C4-2B (cell line): ENCODE data around the gene RPL11.

Experiments used
- H3K27ac ChIP-seq: fragments of 450-650 bp; 2 replicates; pipeline ENCODE4 v1.5.1; 2017
- CTCF ChIP-seq: fragments of 450-650 bp; conservative IDR thresholded peaks from 2 replicates; pipeline ENCODE4 v1.5.1; 2017; ENCODE audit warnings: mild to moderate bottlenecking
- ZFX ChIP-seq: fragments of 450-650 bp; IDR thresholded peaks from 2 replicates; pipeline ENCODE4 v1.6.1; 2017

Gene RPL11

GRCh38 chr1:23692308-23692871 is 784 bp downstream of the RPL11 start:
- TF ChIP-seq ZFX = no peak
- TF ChIP-seq CTCF = no peak
- peak overlapping the region; percentile 92 for H3K27ac ChIP-seq

GRCh38 chr1:23693599-23693998 is 2.0 kb downstream of the RPL11 start:
- no peak overlapping the region; the same call in 1 of the 2 replicates for H3K27ac ChIP-seq

GRCh38 chr1:23694371-23694770 is 2.8 kb downstream of the RPL11 start:
- H3K27ac ChIP-seq = no peak overlapping the region
- TF ChIP-seq ZFX (no peak), CTCF (no peak)

More at GRCh38 chr1:23693599-23693998, 2.0 kb downstream of the RPL11 start:
- TF ChIP-seq CTCF (no peak), ZFX (no peak)

DNA sequence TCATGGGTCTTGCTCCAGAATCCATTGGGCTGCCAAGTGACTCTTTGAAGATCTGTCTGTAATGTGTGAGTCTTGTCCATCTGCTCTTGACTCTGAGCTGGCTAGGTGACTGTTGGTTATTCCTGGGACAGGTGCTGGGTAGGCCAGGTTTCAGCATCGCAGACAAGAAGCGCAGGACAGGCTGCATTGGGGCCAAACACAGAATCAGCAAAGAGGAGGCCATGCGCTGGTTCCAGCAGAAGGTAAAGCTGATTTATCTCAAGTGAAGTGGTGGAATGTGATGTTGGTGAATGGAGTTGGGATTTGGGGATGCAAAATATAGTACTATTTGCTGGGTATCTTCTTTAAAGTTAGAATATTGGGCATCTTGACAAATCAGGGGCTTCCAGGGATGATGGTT is 4.1 kb downstream of the RPL11 start:
- TF ChIP-seq CTCF = no peak
- no peak for TF ChIP-seq ZFX
- H3K27ac ChIP-seq = no peak overlapping the region

DNA sequence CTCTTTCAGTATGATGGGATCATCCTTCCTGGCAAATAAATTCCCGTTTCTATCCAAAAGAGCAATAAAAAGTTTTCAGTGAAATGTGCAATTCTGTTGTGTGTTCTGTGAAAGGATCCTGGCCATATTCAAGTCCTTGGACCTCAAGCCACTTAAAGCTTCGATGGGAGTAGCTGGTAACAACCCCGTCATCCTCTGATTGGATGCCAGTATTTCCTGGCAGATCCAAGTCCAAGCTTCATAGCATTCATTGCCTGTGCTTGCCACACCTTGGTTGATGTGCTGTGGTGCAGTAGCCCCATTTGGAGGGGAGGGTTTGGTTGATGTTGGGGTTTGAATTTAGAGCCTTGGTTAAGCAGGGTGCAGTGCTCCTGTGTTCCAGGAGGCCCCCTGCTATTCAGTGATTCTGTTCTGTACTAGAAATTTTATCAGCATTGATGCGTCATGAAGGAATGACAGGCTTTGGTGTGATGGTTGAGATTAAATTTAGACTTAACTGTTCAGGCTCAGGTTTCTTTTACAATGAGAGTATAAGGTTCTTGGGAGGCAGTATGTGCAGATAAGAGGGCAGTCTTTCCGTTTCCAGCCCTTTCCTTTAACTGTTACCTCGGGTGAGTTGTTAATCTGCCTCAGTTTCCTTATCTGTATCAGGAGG is 4.9 kb downstream of the RPL11 start:
- no peak overlapping the region for H3K27ac ChIP-seq

DNA sequence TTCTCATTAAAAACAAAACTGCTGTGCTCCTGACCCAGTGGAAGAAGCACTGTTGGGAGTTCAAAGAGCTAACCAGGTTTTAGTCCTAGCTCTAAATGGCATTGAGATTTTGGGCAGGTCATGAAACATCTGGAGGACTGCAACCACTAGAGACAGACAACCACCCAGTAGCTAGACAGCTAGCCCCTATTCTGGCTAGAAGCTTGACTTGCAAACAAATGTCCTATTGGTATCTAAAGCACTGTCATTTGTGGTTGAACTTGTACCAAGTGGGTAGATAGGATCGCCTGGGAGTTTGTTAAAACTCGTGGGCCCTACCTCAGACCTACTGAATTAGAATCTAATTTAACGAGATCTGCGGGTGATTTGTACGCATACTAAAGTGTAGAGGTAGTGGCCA is 6.9 kb downstream of the RPL11 start:
- no peak overlapping the region for H3K27ac ChIP-seq
- TF ChIP-seq ZFX (no peak), CTCF (no peak)

More for the DNA sequence above, 4.9 kb downstream of the RPL11 start:
- TF ChIP-seq CTCF (no peak), ZFX (no peak)

DNA sequence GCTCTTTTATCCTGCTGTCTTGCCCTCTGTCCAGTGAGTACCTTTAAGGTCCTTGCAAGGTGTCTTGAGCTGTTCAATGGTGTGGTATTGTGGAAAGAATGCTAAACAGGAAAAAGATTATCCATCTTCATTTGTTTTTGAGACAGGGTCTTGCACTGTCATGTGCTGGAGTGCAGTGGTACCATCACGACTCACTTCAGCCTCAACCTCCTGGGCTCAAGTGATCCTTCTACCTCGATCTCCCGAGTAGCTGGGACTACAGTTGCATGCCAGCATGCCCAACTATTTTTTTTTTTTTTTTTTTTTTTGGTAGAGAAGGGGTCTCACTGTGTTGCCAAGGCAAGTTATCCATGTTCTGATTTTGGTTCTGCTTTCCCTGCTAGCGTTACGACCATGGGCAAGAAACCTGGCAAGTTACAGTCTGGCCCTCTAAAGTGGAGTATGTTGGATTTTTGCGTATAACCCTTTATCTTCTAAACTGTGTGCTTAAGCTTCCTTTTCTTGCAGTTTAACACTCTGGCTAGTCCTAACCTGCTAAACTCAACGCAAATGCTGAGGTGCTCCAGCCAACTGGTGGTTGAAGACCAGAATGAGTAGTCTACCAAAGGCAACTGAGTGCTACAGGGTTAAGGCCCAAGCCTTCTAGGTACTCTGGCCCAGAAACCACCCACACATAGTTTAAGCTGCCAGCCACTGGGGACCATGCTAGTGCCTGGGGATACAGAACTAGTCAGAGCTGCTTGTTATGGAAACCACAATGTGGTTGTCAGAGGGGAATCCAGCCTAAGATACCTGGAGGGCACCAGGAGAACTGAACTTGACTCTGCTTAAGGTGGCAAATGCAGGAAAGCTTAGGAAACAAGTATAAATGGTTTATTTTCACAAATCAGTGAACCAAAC is 7.9 kb downstream of the RPL11 start:
- TF ChIP-seq CTCF (no peak), ZFX (no peak)
- no peak overlapping the region for H3K27ac ChIP-seq
